ENCODE data around the gene TRAM2.

DNA sequence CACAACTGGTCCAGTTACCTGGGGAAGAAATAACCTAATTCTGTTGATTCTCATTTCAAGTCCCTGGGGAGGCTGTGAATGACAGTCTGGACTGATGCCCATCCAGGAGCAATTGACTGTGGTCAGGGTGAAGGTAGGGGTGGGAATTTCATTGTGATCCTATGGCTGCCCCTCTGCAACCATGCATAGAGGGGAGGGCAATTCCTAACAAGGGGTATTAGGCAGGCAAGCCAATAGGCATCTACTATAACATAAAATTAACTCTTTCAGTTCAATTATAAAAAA, 44.0 kb upstream of the TRAM2 start:
- TF ChIP-seq JUND (IDR thresholded peaks at IDR 0.05; ENCODE audit: low read length) (no peak), POLR2AphosphoS5 (IDR thresholded peaks at IDR 0.05; ENCODE audit: low read depth, low read length) (no peak), CEBPB (IDR thresholded peaks at IDR 0.05; ENCODE audit: low read depth, low read length) (no peak), CHD7 (IDR thresholded peaks at IDR 0.05; ENCODE audit: insufficient replicate concordance, low read length) (no peak), SIX5 (IDR thresholded peaks at IDR 0.05; ENCODE audit: low read depth, low read length) (no peak), POLR2A (IDR thresholded peaks at IDR 0.05; ENCODE audit: control extremely low read depth in 1 of 2, low read depth in 2 of 2, low read length in 2 of 2) (no peak), EZH2 (IDR thresholded peaks at IDR 0.05; ENCODE audit: low read depth, low read length, severe bottlenecking) (no peak), MAX (IDR thresholded peaks at IDR 0.05) (no peak), CBX5 (IDR thresholded peaks at IDR 0.05; ENCODE audit: low read depth, low read length) (no peak), RAD21 (IDR thresholded peaks at IDR 0.05 in 1 of 2, conservative IDR thresholded peaks at IDR 0.05 in 1 of 2; ENCODE audit: low read depth in 2 of 2, low read length in 2 of 2) (no peak), HDAC2 (IDR thresholded peaks at IDR 0.05; ENCODE audit: borderline replicate concordance in 1 of 2, low read depth in 2 of 2, low read length in 2 of 2) (no peak)
- TF ChIP-seq, protein P1, sequence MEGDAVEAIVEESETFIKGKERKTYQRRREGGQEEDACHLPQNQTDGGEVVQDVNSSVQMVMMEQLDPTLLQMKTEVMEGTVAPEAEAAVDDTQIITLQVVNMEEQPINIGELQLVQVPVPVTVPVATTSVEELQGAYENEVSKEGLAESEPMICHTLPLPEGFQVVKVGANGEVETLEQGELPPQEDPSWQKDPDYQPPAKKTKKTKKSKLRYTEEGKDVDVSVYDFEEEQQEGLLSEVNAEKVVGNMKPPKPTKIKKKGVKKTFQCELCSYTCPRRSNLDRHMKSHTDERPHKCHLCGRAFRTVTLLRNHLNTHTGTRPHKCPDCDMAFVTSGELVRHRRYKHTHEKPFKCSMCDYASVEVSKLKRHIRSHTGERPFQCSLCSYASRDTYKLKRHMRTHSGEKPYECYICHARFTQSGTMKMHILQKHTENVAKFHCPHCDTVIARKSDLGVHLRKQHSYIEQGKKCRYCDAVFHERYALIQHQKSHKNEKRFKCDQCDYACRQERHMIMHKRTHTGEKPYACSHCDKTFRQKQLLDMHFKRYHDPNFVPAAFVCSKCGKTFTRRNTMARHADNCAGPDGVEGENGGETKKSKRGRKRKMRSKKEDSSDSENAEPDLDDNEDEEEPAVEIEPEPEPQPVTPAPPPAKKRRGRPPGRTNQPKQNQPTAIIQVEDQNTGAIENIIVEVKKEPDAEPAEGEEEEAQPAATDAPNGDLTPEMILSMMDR (IDR thresholded peaks at IDR 0.05; ENCODE audit: control extremely low read depth in 1 of 3, insufficient read depth in 1 of 3, low read depth in 1 of 3, low read length in 3 of 3): no peak
- TF ChIP-seq, protein P2, sequence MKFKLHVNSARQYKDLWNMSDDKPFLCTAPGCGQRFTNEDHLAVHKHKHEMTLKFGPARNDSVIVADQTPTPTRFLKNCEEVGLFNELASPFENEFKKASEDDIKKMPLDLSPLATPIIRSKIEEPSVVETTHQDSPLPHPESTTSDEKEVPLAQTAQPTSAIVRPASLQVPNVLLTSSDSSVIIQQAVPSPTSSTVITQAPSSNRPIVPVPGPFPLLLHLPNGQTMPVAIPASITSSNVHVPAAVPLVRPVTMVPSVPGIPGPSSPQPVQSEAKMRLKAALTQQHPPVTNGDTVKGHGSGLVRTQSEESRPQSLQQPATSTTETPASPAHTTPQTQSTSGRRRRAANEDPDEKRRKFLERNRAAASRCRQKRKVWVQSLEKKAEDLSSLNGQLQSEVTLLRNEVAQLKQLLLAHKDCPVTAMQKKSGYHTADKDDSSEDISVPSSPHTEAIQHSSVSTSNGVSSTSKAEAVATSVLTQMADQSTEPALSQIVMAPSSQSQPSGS (IDR thresholded peaks at IDR 0.05; ENCODE audit: low read length): no peak
